Measurements from ENCODE around the gene KCND2.

The KCND2 gene

DNA sequence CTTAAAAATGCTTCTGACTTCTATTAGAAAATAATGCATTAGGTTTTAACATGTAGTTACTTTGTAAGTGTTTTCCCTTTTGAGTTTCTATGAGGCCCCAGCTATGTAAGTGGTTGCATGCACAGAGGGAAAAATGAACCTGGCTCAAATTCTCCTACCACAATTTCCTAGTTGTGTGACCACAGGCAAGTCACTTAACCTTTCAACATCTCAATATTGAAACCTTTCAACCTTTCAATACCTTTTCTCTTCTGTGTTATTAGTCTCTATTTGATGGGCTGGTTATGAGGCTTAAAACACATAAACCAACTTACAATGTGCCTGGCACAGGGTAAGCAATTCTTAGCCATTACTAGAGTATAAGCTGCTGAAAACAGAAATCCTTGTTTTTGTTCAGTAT is 203.0 kb downstream of the KCND2 start:
- TF ChIP-seq, protein P1, sequence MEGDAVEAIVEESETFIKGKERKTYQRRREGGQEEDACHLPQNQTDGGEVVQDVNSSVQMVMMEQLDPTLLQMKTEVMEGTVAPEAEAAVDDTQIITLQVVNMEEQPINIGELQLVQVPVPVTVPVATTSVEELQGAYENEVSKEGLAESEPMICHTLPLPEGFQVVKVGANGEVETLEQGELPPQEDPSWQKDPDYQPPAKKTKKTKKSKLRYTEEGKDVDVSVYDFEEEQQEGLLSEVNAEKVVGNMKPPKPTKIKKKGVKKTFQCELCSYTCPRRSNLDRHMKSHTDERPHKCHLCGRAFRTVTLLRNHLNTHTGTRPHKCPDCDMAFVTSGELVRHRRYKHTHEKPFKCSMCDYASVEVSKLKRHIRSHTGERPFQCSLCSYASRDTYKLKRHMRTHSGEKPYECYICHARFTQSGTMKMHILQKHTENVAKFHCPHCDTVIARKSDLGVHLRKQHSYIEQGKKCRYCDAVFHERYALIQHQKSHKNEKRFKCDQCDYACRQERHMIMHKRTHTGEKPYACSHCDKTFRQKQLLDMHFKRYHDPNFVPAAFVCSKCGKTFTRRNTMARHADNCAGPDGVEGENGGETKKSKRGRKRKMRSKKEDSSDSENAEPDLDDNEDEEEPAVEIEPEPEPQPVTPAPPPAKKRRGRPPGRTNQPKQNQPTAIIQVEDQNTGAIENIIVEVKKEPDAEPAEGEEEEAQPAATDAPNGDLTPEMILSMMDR (IDR thresholded peaks at IDR 0.05; ENCODE audit: low read depth, low read length): no peak
- H3K4me3 ChIP-seq (ENCODE audit: low read depth, low read length): no peak overlapping the region

- TF ChIP-seq, protein P1 (IDR thresholded peaks at IDR 0.05; ENCODE audit: low read depth, low read length): no peak
Measured at GRCh38 chr7:120480472-120480871, 207.5 kb downstream of the KCND2 start.

GRCh38 chr7:120480930-120481329 is 208.0 kb downstream of the KCND2 start:
- TF ChIP-seq, protein P1 (IDR thresholded peaks at IDR 0.05; ENCODE audit: low read depth, low read length): no peak
- H3K4me3 ChIP-seq (ENCODE audit: low read depth, low read length): no peak overlapping the region

More at GRCh38 chr7:120480472-120480871, 207.5 kb downstream of the KCND2 start:
- no peak overlapping the region for H3K4me3 ChIP-seq (ENCODE audit: low read depth, low read length)

- H3K4me3 ChIP-seq (ENCODE audit: low read depth, low read length): no peak overlapping the region
- TF ChIP-seq, protein P1 (IDR thresholded peaks at IDR 0.05; ENCODE audit: low read depth, low read length): no peak
Measured at GRCh38 chr7:120486164-120486563, 213.2 kb downstream of the KCND2 start.

- H3K4me3 ChIP-seq (ENCODE audit: low read depth, low read length): no peak overlapping the region
- TF ChIP-seq, protein P1 (IDR thresholded peaks at IDR 0.05; ENCODE audit: low read depth, low read length): no peak
Measured at GRCh38 chr7:120502132-120502531, 229.2 kb downstream of the KCND2 start.

- TF ChIP-seq, protein P1 (IDR thresholded peaks at IDR 0.05; ENCODE audit: low read depth, low read length): no peak
- no peak overlapping the region for H3K4me3 ChIP-seq (ENCODE audit: low read depth, low read length)
Measured at GRCh38 chr7:120502825-120503224, 229.8 kb downstream of the KCND2 start.

DNA sequence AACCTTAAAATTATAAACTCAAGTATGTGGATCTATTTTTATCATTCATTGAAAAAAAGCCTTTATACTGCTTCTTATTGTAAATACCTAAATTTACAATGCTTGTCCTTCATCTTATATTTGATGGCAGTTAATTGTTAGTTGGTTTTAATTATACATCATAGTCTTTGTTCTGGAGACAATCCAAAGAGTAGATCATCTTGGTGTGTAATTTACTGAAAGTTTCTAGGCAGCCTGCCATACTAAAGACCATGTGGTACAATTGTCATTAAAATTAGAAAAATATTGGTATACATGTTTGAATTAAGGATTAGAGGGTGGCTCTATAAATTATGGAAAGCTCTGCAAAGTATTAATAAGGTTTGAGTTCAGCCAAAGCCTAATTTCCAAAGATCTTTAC is 231.4 kb downstream of the KCND2 start:
- H3K4me3 ChIP-seq (ENCODE audit: low read depth, low read length): no peak overlapping the region
- TF ChIP-seq, protein P1 (IDR thresholded peaks at IDR 0.05; ENCODE audit: low read depth, low read length): no peak
